Naive thymus-derived CD4-positive, alpha-beta T cell (primary cell): ENCODE measurements around the gene S100A8. TPM values are rescaled to one million over a fixed set of nuclear protein-coding genes. Genes with fewer than 3 reads are reported as not detected.

ENCODE experiments used
- ATAC-seq: fragments of 150-1000 bp; cut with Tn5 transposase; 2 replicates; pipeline ENCODE4 v1.10.0; 2021; ENCODE audit warnings: mild to moderate bottlenecking, moderate library complexity
- CTCF ChIA-PET: fragments of 350-600 bp; sonication (Branson Sonifier 250); formaldehyde crosslinking; loops from one replicate; lab custom pipeline; 2021; ENCODE audit warnings: antibody characterized with exemption; lab: Charles Lee
- POLR2A ChIA-PET: fragments of 350-600 bp; sonication (Branson Sonifier 250); formaldehyde crosslinking; loops from one replicate; lab custom pipeline; 2021; ENCODE audit warnings: antibody characterized with exemption, inconsistent platforms; lab: Charles Lee
- DNase-seq, 9 donors: peaks; one replicate each; pipeline versions ENCODE4 v3.0.0 to v3.0.0-alpha.2; 2020 to 2022; ENCODE audit warnings: mixed read lengths in 1 of 9
- H3K27ac ChIP-seq: one replicate; pipeline ENCODE4 v1.7.0; 2013; ENCODE audit warnings: mild to moderate bottlenecking, low read depth, low read length, moderate library complexity
- H3K27me3 ChIP-seq, 2 donors: one replicate each; pipeline ENCODE4 v1.7.0; 2013; ENCODE audit warnings: low read length in 2 of 2, mild to moderate bottlenecking in 2 of 2, moderate library complexity in 2 of 2; ENCODE audit not compliant: control insufficient read depth in 2 of 2, insufficient read depth in 2 of 2
- H3K36me3 ChIP-seq, 3 experiments: 1 replicate in 2 of 3; 2 replicates in 1 of 3; pipeline ENCODE4 v1.7.0; 2013; ENCODE audit warnings: low read length in 3 of 3, mild to moderate bottlenecking in 3 of 3, moderate library complexity in 1 of 3; ENCODE audit not compliant: insufficient read depth in 3 of 3, control insufficient read depth in 2 of 3
- H3K4me1 ChIP-seq, 2 donors: one replicate each; pipeline ENCODE4 v1.7.0; 2013; ENCODE audit warnings: low read length in 2 of 2, mild to moderate bottlenecking in 2 of 2, moderate library complexity in 1 of 2; ENCODE audit not compliant: control insufficient read depth in 2 of 2, insufficient read depth in 2 of 2
- H3K4me3 ChIP-seq: 2 replicates; pipeline ENCODE4 v1.7.0; 2013; ENCODE audit warnings: mild to moderate bottlenecking, low read length
- H3K9me3 ChIP-seq, 3 experiments: 1 replicate in 2 of 3; 2 replicates in 1 of 3; pipeline ENCODE4 v1.7.0; 2013; ENCODE audit warnings: low read length in 3 of 3; ENCODE audit not compliant: control insufficient read depth in 2 of 3
- H3K27ac Mint-ChIP-seq, 9 donors: one replicate each; pipeline ENCODE4 v1.8.0; 2020 to 2022; ENCODE audit warnings: mixed read lengths in 9 of 9, mild to moderate bottlenecking in 8 of 9, moderate library complexity in 5 of 9, inconsistent platforms in 2 of 9
- H3K27me3 Mint-ChIP-seq, 5 donors: one replicate each; pipeline ENCODE4 v1.8.0; 2021 to 2022; ENCODE audit warnings: mixed read lengths in 5 of 5, mild to moderate bottlenecking in 1 of 5
- H3K36me3 Mint-ChIP-seq, 5 donors: one replicate each; pipeline ENCODE4 v1.8.0; 2020 to 2022; ENCODE audit warnings: mixed read lengths in 5 of 5, mild to moderate bottlenecking in 3 of 5, inconsistent platforms in 1 of 5
- H3K4me1 Mint-ChIP-seq, 7 donors: one replicate each; pipeline ENCODE4 v1.8.0; 2020 to 2022; ENCODE audit warnings: mixed read lengths in 7 of 7, mild to moderate bottlenecking in 3 of 7, inconsistent platforms in 1 of 7
- H3K4me3 Mint-ChIP-seq, 10 donors: one replicate each; pipeline ENCODE4 v1.8.0; 2020 to 2022; ENCODE audit warnings: mild to moderate bottlenecking in 10 of 10, mixed read lengths in 10 of 10, moderate library complexity in 6 of 10, inconsistent platforms in 2 of 10
- H3K9me3 Mint-ChIP-seq, 11 donors: one replicate each; pipeline ENCODE4 v1.8.0; 2020 to 2022; ENCODE audit warnings: mixed read lengths in 11 of 11, mild to moderate bottlenecking in 4 of 11, inconsistent platforms in 1 of 11, moderate library complexity in 1 of 11
- intact Hi-C, 2 donors: fragments of 100-400 bp; cut with micrococcal nuclease; formaldehyde crosslinking; loops; one replicate each; pipeline ENCODE4 v1.15.1; 2023
- polyA plus RNA-seq, 2 donors: library from polyadenylated mRNA; unstranded; fragments of 300-500 nt; fragmentation: Illumina TruSeq; gene quantifications; one replicate each; pipeline ENCODE4 v1.2.3, GENCODE V29; 2021
- total RNA-seq, 6 experiments: library from RNA in 5 of 6; stranded (reverse) in 5 of 6; gene quantifications; 1 replicate in 5 of 6; 2 replicates in 1 of 6; pipeline ENCODE4 v1.2.3 and lab custom pipeline; 2021 to 2026

The S100A8 gene
- total and polyA plus RNA-seq, 7 experiments from 2014 or later, result 1.3 to 1,624 (median 6.7) TPM; not detected in 1

DNA sequence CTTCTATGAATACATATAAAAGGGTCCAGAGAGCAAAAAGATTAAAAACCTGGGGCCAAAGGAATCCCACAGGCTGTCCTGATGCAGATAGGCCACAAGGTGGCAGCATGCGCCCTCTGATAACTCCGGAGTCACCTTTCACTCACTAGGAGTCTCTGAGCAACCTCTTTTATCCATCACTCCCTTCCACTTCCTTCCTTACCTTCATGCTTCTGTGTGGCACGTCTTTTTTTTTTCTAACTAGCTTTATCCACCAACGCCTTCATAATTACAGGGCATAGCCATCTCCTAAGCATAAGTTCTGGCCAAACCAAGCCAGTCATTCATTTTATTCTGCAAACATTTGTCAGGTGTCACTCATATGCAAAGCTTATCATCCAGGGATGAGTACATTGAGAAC is 38.4 kb downstream of the S100A8 start:
- peaks cover 0 to 6% of the 10 kb centered on the region in 2 donors for H3K4me1 ChIP-seq
- ChIA-PET CTCF (interaction anchor here (0.6 to 6.2 kb wide), 5 partner anchors 48 to 180 kb away, joined by 3 to 51 read pairs (median 3); no protein-coding TSS in a partner anchor), POLR2A (no interaction called here)
- Mint-ChIP-seq H3K27me3 (peaks cover 6 to 24% (median 11%) of the 10 kb centered on the region in 5 donors), H3K4me3 (no peak overlapping the region), H3K4me1 (peaks cover 5 to 16% (median 15%) of the 10 kb centered on the region in 7 donors), H3K9me3 (no peaks in the 10 kb centered on the region), H3K27ac (no peak overlapping the region), H3K36me3 (no peaks in the 10 kb centered on the region)
- H3K9me3 ChIP-seq, result no peaks in the 10 kb centered on the region
- DNase-seq (peak; percentile 30 to 69 (median 52)), ATAC-seq (peak; percentile 77)
- no peak overlapping the region for H3K27ac ChIP-seq
- intact Hi-C loops, result loop anchor here (1.0 to 10.0 kb wide), 5 partner anchors 52 to 396 kb away; partner anchors contain the start of gene CHTOP (in 1 of the 2)
- H3K36me3 ChIP-seq, result no peaks in the 10 kb centered on the region
- no peak overlapping the region for H3K4me3 ChIP-seq
- no peaks in the 10 kb centered on the region for H3K27me3 ChIP-seq

DNA sequence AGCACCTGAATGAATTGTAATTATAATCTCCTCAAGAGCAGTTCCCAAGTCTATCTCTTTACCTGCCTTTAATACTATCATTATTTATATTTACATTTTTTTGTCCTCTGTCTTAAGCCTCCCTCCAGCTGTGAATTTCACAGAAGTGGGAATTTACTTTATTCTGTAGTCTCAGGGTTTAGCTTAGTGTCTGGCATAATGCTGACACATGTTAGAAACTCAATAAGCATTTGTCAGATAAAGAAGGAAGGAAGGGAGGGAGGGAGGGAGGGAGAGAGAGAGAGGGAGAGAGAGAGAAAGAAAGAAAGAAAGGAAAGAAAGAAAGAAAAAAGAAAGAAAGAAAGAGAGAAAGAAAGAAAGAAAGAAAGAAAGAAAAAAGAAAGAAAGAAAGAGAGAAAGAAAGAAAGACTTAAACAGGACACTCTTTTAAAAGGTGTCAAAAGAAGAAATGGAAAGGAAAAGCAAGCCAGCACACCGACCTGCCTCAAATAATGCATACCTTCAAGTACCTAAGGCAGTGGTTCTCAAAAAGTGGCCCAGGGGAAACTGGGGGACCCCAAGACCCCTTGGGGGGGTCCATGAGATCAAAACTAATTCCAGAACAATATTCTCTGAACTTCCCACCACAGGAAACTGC is 40.4 kb downstream of the S100A8 start:
- H3K27ac Mint-ChIP-seq, result no peak overlapping the region
- CTCF ChIA-PET, result interaction anchor here (1.4 kb wide), 1 partner anchor 145 kb away, joined by 4 read pairs; no protein-coding TSS in a partner anchor

DNA sequence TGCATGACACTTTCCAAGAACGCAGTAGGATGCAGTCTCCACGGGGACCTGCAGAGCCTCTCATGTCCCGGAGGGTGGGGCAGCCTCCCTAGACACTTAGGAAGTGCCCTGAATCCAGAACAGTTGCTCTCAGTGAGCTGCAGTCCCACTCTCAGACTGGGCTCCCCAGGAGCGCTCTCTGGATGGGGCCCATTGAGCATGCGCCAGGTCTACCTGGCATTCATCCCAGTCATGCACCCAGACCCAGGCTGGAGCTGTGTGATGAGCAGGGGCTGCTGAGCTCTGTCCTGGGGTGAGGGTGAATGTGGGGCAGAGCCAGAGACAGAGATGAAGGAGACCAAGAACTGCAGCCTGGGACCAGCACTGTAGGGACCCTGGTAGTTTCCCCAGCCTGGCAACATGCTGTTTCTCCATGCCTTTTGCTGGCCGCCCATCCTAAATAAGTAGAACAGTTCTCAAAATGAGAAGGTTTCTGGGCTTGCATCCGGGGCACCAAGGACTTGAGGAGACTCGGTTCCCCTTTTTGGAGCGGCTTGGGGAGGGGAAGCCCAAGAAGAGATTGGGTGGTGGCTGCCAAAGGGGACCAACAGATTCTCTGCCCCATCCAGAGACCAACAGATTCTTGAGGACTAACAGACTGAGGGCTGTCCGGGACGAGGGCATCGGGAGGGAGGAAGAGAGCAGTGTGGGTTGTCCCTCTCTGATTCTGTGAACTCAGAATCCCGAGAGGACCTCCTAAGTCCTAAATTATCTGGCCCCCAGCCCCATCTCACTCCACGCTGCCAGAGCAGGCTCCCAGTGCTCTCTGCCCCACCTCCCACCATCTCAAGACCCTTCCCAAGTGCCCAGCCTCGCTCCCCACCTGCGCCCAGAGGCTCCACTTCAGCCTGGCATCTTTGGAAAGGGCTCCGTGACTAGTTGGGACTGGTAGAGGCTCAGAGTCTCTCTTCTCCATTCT is 41.2 kb downstream of the S100A8 start:
- no peaks in the 10 kb centered on the region for H3K36me3 ChIP-seq
- H3K9me3 Mint-ChIP-seq, result no peaks in the 10 kb centered on the region
- no peak overlapping the region for H3K27ac Mint-ChIP-seq
- POLR2A ChIA-PET, result no interaction called here
- H3K27me3 Mint-ChIP-seq, result peaks cover 6 to 36% (median 24%) of the 10 kb centered on the region in 5 donors
- peaks cover 0 to 5% of the 10 kb centered on the region in 2 donors for H3K27me3 ChIP-seq
- ATAC-seq (no peak), DNase-seq (no peak)
- H3K9me3 ChIP-seq, result no peaks in the 10 kb centered on the region
- peaks cover 12 to 23% (median 22%) of the 10 kb centered on the region in 7 donors for H3K4me1 Mint-ChIP-seq
- no peak overlapping the region for H3K27ac ChIP-seq
- CTCF ChIA-PET, result interaction anchor here (1.4 kb wide), 1 partner anchor 146 kb away, joined by 4 read pairs; no protein-coding TSS in a partner anchor
- H3K36me3 Mint-ChIP-seq, result no peaks in the 10 kb centered on the region
- intact Hi-C loops, result loop anchor here in 1 of 2 donors (10.0 kb wide), 1 partner anchor 285 kb away; the partner anchor contains the start of gene CHTOP
- H3K4me1 ChIP-seq, result peaks cover 13 to 18% of the 10 kb centered on the region in 2 donors
- no peak overlapping the region for H3K4me3 Mint-ChIP-seq
- no peak overlapping the region for H3K4me3 ChIP-seq

More for the DNA sequence above, 40.4 kb downstream of the S100A8 start:
- Mint-ChIP-seq H3K36me3 (no peaks in the 10 kb centered on the region), H3K4me3 (no peak overlapping the region), H3K9me3 (no peaks in the 10 kb centered on the region), H3K4me1 (peaks cover 9 to 15% (median 14%) of the 10 kb centered on the region in 7 donors), H3K27me3 (peaks cover 6 to 35% (median 24%) of the 10 kb centered on the region in 5 donors)
- Histone ChIP-seq H3K36me3 (no peaks in the 10 kb centered on the region), H3K9me3 (no peaks in the 10 kb centered on the region), H3K4me3 (no peak overlapping the region), H3K27ac (no peak overlapping the region), H3K4me1 (peaks cover 10% of the 10 kb centered on the region in 2 donors), H3K27me3 (peaks cover 0 to 5% of the 10 kb centered on the region in 2 donors)
- DNase-seq (no peak), ATAC-seq (no peak)
- POLR2A ChIA-PET, result no interaction called here
- intact Hi-C loops, result loop anchor here in 1 of 2 donors (10.0 kb wide), 1 partner anchor 284 kb away; the partner anchor contains the start of gene CHTOP

DNA sequence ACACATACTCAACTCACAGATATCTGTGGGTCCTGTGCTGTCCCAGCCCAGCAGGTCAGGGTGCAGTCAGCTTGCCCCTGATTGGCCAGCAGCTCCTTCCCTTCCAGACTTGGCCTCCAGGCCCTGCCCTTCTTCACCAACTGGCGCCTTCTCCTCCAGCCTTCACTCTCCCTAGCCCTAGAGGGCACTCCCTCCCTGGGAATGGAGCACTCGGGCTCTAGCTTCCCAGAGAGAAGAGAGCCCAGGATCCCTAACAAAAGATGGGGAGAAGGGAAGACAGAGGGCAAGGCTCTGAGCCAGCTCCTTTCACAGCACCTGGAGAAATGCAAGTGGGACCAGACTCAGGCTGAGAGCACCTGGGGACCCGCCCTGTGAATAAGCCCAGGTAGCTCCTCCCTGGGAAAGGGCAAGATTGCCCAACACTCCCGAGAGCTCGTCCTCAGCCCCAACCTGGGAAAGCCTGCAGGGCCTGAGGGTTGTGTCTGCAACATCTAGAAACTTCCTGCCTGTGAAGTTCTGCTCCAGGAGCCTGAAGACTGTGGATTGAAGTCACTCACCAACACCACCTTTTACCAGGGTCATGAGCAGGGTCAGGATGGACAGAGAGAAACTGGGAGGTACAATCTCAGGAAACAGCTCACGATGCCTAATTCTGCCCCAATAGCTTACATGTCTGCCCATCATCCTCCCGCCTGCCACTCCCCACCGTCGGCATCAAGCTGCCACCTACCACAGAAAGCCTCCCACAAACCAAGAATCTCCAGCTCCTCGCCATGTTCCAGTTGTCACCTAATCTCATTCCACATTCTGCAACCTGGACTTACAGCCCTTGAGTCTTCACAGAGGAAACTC is 42.1 kb downstream of the S100A8 start, which contains the start of gene PGLYRP4:
TSS of gene PGLYRP4 (minus strand) at position 331 of the 852 bp plus-strand sequence. CDS start 909 bp downstream, outside the sequence.
- H3K4me3 Mint-ChIP-seq, result peak within 1 kb of the TSS in 1 of 10 donors; percentile 71
- H3K4me1 Mint-ChIP-seq, result peaks cover 17 to 32% (median 28%) of the 10 kb centered on the region in 7 donors
- no peak for ATAC-seq
- H3K4me1 ChIP-seq, result peaks cover 13 to 25% of the 10 kb centered on the region in 2 donors
- ChIA-PET CTCF (interaction anchor here (0.6 kb wide), 1 partner anchor 43 kb away, joined by 3 read pairs; no protein-coding TSS in a partner anchor), POLR2A (no interaction called here)
- peaks cover 0 to 5% of the 10 kb centered on the region in 2 donors for H3K27me3 ChIP-seq
- H3K36me3 Mint-ChIP-seq, result no peaks in the 10 kb centered on the region
- H3K36me3 ChIP-seq, result no peaks in the 10 kb centered on the region
- H3K9me3 ChIP-seq, result no peaks in the 10 kb centered on the region
- H3K27ac Mint-ChIP-seq, result peak within 1 kb of the TSS in 1 of 9 donors; percentile 39
- H3K9me3 Mint-ChIP-seq, result no peaks in the 10 kb centered on the region
- peaks cover 6 to 42% (median 28%) of the 10 kb centered on the region in 5 donors for H3K27me3 Mint-ChIP-seq
- no peak for DNase-seq
- H3K4me3 ChIP-seq, result no peak within 1 kb of the TSS
- intact Hi-C loops, result no loop called here
- no peak within 1 kb of the TSS for H3K27ac ChIP-seq

DNA sequence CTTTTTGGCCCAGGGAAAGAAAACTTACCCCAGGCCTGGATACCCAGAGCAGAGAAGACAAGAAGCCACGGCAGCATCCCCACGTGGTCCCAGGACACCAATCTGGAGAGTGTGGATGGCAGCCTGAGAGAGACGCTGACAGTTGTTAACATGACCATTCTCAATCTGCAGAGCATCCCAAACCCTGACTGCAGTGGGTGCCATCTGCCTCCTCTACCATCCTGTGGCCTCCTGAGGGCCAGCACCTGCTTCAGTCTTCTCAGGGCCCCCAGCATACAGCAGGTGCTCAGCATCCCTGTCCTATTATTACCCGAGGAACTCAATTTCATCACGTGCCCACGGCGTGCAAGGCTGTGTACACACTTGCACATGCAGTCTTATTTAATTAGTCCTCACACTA is 43.0 kb downstream of the S100A8 start:
- Histone ChIP-seq H3K27me3 (peaks cover 0 to 5% of the 10 kb centered on the region in 2 donors), H3K36me3 (no peaks in the 10 kb centered on the region), H3K4me1 (peaks cover 13 to 31% of the 10 kb centered on the region in 2 donors), H3K27ac (no peak overlapping the region), H3K4me3 (no peak overlapping the region), H3K9me3 (no peaks in the 10 kb centered on the region)
- no peak for DNase-seq
- H3K4me1 Mint-ChIP-seq, result peaks cover 19 to 37% (median 34%) of the 10 kb centered on the region in 7 donors
- peak overlapping the region in 1 of 10 donors; percentile 71 for H3K4me3 Mint-ChIP-seq
- intact Hi-C loops, result no loop called here
- ChIA-PET CTCF (interaction anchor here (0.6 to 0.7 kb wide), 2 partner anchors 38 to 42 kb away, joined by 3 read pairs; no protein-coding TSS in a partner anchor), POLR2A (no interaction called here)
- H3K36me3 Mint-ChIP-seq, result no peaks in the 10 kb centered on the region
- no peak for ATAC-seq
- no peaks in the 10 kb centered on the region for H3K9me3 Mint-ChIP-seq
- H3K27me3 Mint-ChIP-seq, result peaks cover 6 to 48% (median 33%) of the 10 kb centered on the region in 5 donors
- peak overlapping the region in 1 of 9 donors; percentile 39 for H3K27ac Mint-ChIP-seq
